ENCODE data around the gene TMEM248. TPM values are rescaled to one million over a fixed set of nuclear protein-coding genes. Genes with fewer than 3 reads are reported as not detected.

TMEM248 gene
- total and polyA plus RNA-seq, 2 of the 13 experiments (the other 11 are each of a cell fraction or from before 2014, with no cell fraction given): 54.3 to 109 TPM

- TF ChIP-seq ZBTB40 (IDR thresholded peaks at IDR 0.05) (no peak), ZBTB40 (CRISPR knock-in tag; IDR thresholded peaks at IDR 0.05) (peak; percentile 88), TIGD3 (CRISPR knock-in tag; IDR thresholded peaks at IDR 0.05; ENCODE audit: borderline replicate concordance) (no peak; the same call in 1 of the 2 replicates), IKZF5 (CRISPR knock-in tag; IDR thresholded peaks at IDR 0.05) (peak; percentile 69; the same call in 1 of the 2 replicates), BCL6 (CRISPR knock-in tag; IDR thresholded peaks at IDR 0.05) (0 out of 2 replicates have a peak, but pooled peaks have one; percentile 18), TCF7 (IDR thresholded peaks at IDR 0.05; ENCODE audit: low read depth) (no peak), ZNF3 (CRISPR knock-in tag; IDR thresholded peaks at IDR 0.05) (no peak), ETV5 (CRISPR knock-in tag; IDR thresholded peaks at IDR 0.05; ENCODE audit: borderline replicate concordance) (peak; percentile 96), ZBTB3 (CRISPR knock-in tag; IDR thresholded peaks at IDR 0.05; ENCODE audit: borderline replicate concordance, low read depth) (0 out of 2 replicates have a peak, but pooled peaks have one; percentile 71), HDAC2 (CRISPR knock-in tag; IDR thresholded peaks at IDR 0.05) (peak; percentile 91), RBM39 (IDR thresholded peaks at IDR 0.05; ENCODE audit: low read depth, low read length, poor library complexity, severe bottlenecking) (peak; percentile 57)
These were observed at the start of gene TMEM248 (continued) for GRCh38 chr7:66920769-66921395.
